ENCODE results near the gene GTF2H2.
"Not testable (repeated sequence)": the region's sequence is repeated elsewhere in the genome, so short reads cannot be mapped to it uniquely, and the experiment has no call there.

Gene GTF2H2

GRCh38 chr5:71011194-71011792, 56.2 kb downstream of the GTF2H2 start:
- no peak for DNase-seq

DNA sequence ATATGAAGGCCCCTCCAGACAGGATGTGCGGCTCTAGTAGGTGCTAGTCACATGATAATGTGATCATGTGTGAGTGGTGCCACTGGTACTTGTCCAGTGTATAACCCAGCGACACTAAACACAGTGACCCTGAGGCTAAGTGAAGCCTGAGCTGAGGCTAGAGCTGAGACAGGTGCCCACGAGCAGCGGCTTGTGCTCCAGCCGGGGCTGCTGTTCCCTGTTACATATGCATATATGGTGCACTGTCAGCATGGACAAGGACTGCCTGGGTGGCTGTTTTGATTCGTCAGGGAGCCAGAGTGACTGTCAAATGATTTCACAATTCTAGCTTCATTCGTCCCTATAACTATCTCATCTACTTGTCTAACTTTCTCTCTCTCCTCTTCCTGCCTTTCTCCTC, 60.5 kb downstream of the GTF2H2 start:
- DNase-seq: not testable (repeated sequence)
